ENCODE measurements around the gene RCBTB1.
"Not testable (repeated sequence)": the region's sequence is repeated elsewhere in the genome, so short reads cannot be mapped to it uniquely, and the experiment has no call there.

RCBTB1 gene

GRCh38 chr13:49585220-49586157 is at the start of gene RCBTB1:
Gene RCBTB1 (minus strand): TSS chr13:49585558. CDS start chr13:49567279, 18,279 bp downstream.
- DNase-seq, result no peak

GRCh38 chr13:49633710-49634109 is 48.4 kb upstream of the RCBTB1 start:
- DNase-seq, result no peak

- DNase-seq, result no peak
Observed at GRCh38 chr13:49632156-49632555, 46.8 kb upstream of the RCBTB1 start.

GRCh38 chr13:49630580-49630979 is 45.2 kb upstream of the RCBTB1 start:
- DNase-seq, result no peak

- no peak for DNase-seq
Observed at GRCh38 chr13:49629947-49630346, 44.6 kb upstream of the RCBTB1 start.

GRCh38 chr13:49629196-49629938 is 44.0 kb upstream of the RCBTB1 start:
- DNase-seq, result no peak

GRCh38 chr13:49627831-49628652 is 42.7 kb upstream of the RCBTB1 start, which contains the start of gene ARL11:
Gene ARL11 (plus strand): TSS chr13:49628507. CDS start chr13:49630448, 1,941 bp downstream.
- no peak for DNase-seq

- DNase-seq, result no peak
Observed at GRCh38 chr13:49625392-49626079, 40.2 kb upstream of the RCBTB1 start.

GRCh38 chr13:49624229-49624628 is 38.9 kb upstream of the RCBTB1 start:
- no peak for DNase-seq

- no peak for DNase-seq
Observed at GRCh38 chr13:49622174-49622946, 37.0 kb upstream of the RCBTB1 start.

GRCh38 chr13:49620170-49620621 is 34.8 kb upstream of the RCBTB1 start:
- no peak for DNase-seq

- no peak for DNase-seq
Observed at GRCh38 chr13:49616676-49617065, 31.3 kb upstream of the RCBTB1 start.

GRCh38 chr13:49615836-49616675 is 30.7 kb upstream of the RCBTB1 start:
- no peak for DNase-seq

GRCh38 chr13:49612042-49612441 is 26.7 kb upstream of the RCBTB1 start:
- not testable (repeated sequence) for DNase-seq

- DNase-seq, result peak; percentile 96
Observed at GRCh38 chr13:49610176-49610575, 24.8 kb upstream of the RCBTB1 start.

GRCh38 chr13:49608651-49609331 is 23.4 kb upstream of the RCBTB1 start:
- no peak for DNase-seq

- DNase-seq, result no peak
Observed at GRCh38 chr13:49607761-49608160, 22.4 kb upstream of the RCBTB1 start.

- DNase-seq, result peak; percentile 42
Observed at GRCh38 chr13:49606747-49607648, 21.6 kb upstream of the RCBTB1 start.

- no peak for DNase-seq
Observed at GRCh38 chr13:49604570-49604969, 19.2 kb upstream of the RCBTB1 start.

Measured in NCI-H524 treated with DMSO at 0.1 percent for 48 hours (cell line).